Astrocyte (in vitro differentiated cells and primary cell): ENCODE measurements around the gene STUB1.

Experiments
- CTCF ChIP-seq: IDR thresholded peaks from 2 replicates; pipeline ENCODE4 v1.5.1; 2011; ENCODE audit warnings: low read depth, mild to moderate bottlenecking, inconsistent platforms, low read length, moderate library complexity; ENCODE audit not compliant: insufficient read depth
- EZH2 ChIP-seq: IDR thresholded peaks from 2 replicates; pipeline ENCODE4 v1.6.1; 2012; ENCODE audit warnings: mild to moderate bottlenecking, low read length, inconsistent platforms; ENCODE audit not compliant: insufficient read depth

GRCh38 chr16:704552-705380, 24.6 kb downstream of the STUB1 start:
- TF ChIP-seq CTCF (no peak), EZH2 (peak; percentile 26)
